Hepatocyte (in vitro differentiated cells): ENCODE results near the gene RNF180. TPM values are rescaled to one million over a fixed set of nuclear protein-coding genes. Genes with fewer than 3 reads are reported as not detected.
A peak's percentile ranks its signal among the peaks of the same experiment; 100 is the strongest.

Source experiments
- DNase-seq: peaks from one replicate; pipeline ENCODE4 v3.0.0-alpha.2; 2016; ENCODE audit warnings: low spot score
- H2AFZ ChIP-seq: fragments of 200-600 bp; sonication (generic); 2 replicates; pipeline ENCODE4 v1.6.0; 2016; ENCODE audit warnings: antibody characterized with exemption, mild to moderate bottlenecking
- H3K27ac ChIP-seq: fragments of 200-600 bp; sonication (generic); 2 replicates; pipeline ENCODE4 v1.5.1; 2016; ENCODE audit warnings: mild to moderate bottlenecking
- H3K27me3 ChIP-seq: fragments of 200-600 bp; sonication (generic); 2 replicates; pipeline ENCODE4 v1.6.1; 2016
- H3K36me3 ChIP-seq: fragments of 200-600 bp; sonication (generic); replicated peaks from 2 replicates; pipeline ENCODE4 v1.5.1; 2016; ENCODE audit warnings: low read depth; ENCODE audit not compliant: insufficient read depth
- H3K4me1 ChIP-seq: fragments of 200-600 bp; sonication (generic); 2 replicates; pipeline ENCODE4 v1.5.1; 2016; ENCODE audit warnings: mild to moderate bottlenecking, moderate library complexity; ENCODE audit not compliant: insufficient read depth
- H3K4me2 ChIP-seq: fragments of 200-600 bp; sonication (generic); 2 replicates; pipeline ENCODE4 v1.6.0; 2016
- H3K4me3 ChIP-seq: fragments of 200-600 bp; sonication (generic); 2 replicates; pipeline ENCODE4 v1.5.1; 2016; ENCODE audit warnings: mild to moderate bottlenecking
- H3K79me2 ChIP-seq: fragments of 200-600 bp; sonication (generic); 2 replicates; pipeline ENCODE4 v1.6.0; 2017; ENCODE audit warnings: mild to moderate bottlenecking
- H3K9me2 ChIP-seq: fragments of 200-600 bp; sonication (generic); replicated peaks from 2 replicates; pipeline ENCODE4 v1.6.0; 2017; ENCODE audit warnings: mild to moderate bottlenecking; ENCODE audit not compliant: insufficient read depth
- H3K9me3 ChIP-seq: fragments of 200-600 bp; sonication (generic); 2 replicates; pipeline ENCODE4 v1.5.1; 2016; ENCODE audit warnings: low read depth, mild to moderate bottlenecking
- H4K20me1 ChIP-seq: fragments of 200-600 bp; sonication (generic); 2 replicates; pipeline ENCODE4 v1.6.0; 2016; ENCODE audit warnings: mild to moderate bottlenecking; ENCODE audit not compliant: insufficient read depth, poor library complexity, severe bottlenecking
- EZH2 ChIP-seq: fragments of 200-600 bp; sonication (generic); IDR thresholded peaks from 2 replicates; pipeline ENCODE4 v1.6.1; 2016; ENCODE audit warnings: antibody characterized with exemption, mild to moderate bottlenecking, borderline replicate concordance
- EZH2phosphoT487 ChIP-seq: fragments of 200-600 bp; sonication (generic); IDR thresholded peaks from one replicate; pipeline ENCODE4 v1.6.1; 2018; ENCODE audit warnings: antibody characterized with exemption, mild to moderate bottlenecking, low read depth, moderate library complexity; ENCODE audit not compliant: unreplicated experiment, severe bottlenecking
- WGBS: methylation state at CpG from one replicate; pipeline ENCODE4 v1.1.6; 2016; ENCODE audit warnings: low lambda C conversion rate; ENCODE audit errors: missing lambda C conversion rate; 5-methylcytosine and 5-hydroxymethylcytosine counted together
- polyA plus RNA-seq: library from polyadenylated mRNA; unstranded; fragments of >200 nt; fragmentation: Nextera tagmentation; extraction: Ambion mirVana; gene quantifications from 2 replicates; pipeline ENCODE4 v1.2.1, GENCODE V29; 2016
- total RNA-seq: library from RNA; depleted of rRNA; stranded (reverse); fragments of >200 nt; gene quantifications from 2 replicates; pipeline ENCODE4 v1.2.3, GENCODE V29; 2014
- TF ChIP-seq, protein P1 (sequence below): fragments of 200-600 bp; sonication (generic); IDR thresholded peaks from 2 replicates; pipeline ENCODE4 v1.5.1; 2016; ENCODE audit warnings: antibody characterized with exemption, mild to moderate bottlenecking; ENCODE audit not compliant: poor library complexity

The RNF180 gene, protein sequence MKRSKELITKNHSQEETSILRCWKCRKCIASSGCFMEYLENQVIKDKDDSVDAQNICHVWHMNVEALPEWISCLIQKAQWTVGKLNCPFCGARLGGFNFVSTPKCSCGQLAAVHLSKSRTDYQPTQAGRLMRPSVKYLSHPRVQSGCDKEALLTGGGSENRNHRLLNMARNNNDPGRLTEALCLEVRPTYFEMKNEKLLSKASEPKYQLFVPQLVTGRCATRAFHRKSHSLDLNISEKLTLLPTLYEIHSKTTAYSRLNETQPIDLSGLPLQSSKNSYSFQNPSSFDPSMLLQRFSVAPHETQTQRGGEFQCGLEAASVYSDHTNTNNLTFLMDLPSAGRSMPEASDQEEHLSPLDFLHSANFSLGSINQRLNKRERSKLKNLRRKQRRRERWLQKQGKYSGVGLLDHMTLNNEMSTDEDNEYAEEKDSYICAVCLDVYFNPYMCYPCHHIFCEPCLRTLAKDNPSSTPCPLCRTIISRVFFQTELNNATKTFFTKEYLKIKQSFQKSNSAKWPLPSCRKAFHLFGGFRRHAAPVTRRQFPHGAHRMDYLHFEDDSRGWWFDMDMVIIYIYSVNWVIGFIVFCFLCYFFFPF
- total RNA-seq (4.4 and 4.7 TPM in 2 replicates), polyA plus RNA-seq (3.0 and 4.0 TPM in 2 replicates)

DNA sequence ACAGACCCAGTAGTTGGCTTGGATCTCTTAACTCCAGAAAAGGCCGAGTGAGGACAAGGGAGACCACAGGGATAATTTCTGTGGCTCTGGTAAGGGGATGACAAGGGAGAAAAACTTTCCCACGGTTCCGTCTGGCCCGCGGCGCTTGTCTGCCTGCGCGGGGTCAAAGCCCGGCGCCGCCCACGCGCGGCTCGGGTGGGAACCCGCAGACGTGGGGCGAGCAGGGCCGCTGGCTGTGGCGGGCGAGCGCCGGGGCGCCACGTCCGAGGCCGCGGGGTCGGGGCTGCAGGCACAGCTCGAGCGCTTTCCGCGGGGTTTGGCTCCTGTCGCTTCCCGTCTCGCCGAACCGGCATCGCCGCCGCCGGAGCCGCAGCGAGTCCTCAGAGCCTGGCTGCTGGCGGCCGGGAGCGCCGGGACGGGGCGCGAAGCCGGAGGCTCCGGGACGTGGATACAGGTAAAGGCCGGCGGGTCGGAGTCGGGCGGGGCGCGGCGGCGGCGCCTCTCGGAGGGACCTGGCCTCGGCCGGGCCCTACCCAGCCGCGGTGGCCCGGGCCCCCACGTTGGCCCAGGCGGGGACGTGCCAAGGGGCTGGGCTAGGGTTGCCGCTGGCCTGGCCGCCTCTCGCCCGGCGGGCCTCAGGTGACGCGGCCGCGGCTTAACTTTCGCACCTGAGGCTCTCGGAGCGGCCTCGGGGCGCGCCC, at the start of gene RNF180:
RNF180 (plus strand) TSS at position 344 of the 701 bp plus-strand sequence. CDS start 34,965 bp downstream, outside the sequence.
- DNase-seq: peak; percentile 73
- peak within 1 kb of the TSS; percentile 93 for H3K4me2 ChIP-seq
- H3K79me2 ChIP-seq: no peaks in the 10 kb centered on the region
- peak within 1 kb of the TSS; percentile 97 for H2AFZ ChIP-seq
- no peaks in the 10 kb centered on the region for H3K36me3 ChIP-seq
- peak within 1 kb of the TSS; percentile 83 for H3K4me3 ChIP-seq
- no peaks in the 10 kb centered on the region for H4K20me1 ChIP-seq
- TF ChIP-seq, protein P1, sequence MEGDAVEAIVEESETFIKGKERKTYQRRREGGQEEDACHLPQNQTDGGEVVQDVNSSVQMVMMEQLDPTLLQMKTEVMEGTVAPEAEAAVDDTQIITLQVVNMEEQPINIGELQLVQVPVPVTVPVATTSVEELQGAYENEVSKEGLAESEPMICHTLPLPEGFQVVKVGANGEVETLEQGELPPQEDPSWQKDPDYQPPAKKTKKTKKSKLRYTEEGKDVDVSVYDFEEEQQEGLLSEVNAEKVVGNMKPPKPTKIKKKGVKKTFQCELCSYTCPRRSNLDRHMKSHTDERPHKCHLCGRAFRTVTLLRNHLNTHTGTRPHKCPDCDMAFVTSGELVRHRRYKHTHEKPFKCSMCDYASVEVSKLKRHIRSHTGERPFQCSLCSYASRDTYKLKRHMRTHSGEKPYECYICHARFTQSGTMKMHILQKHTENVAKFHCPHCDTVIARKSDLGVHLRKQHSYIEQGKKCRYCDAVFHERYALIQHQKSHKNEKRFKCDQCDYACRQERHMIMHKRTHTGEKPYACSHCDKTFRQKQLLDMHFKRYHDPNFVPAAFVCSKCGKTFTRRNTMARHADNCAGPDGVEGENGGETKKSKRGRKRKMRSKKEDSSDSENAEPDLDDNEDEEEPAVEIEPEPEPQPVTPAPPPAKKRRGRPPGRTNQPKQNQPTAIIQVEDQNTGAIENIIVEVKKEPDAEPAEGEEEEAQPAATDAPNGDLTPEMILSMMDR: no peak
- peak; percentile 53 for TF ChIP-seq EZH2
- H3K9me2 ChIP-seq: no peaks in the 10 kb centered on the region
- no peaks in the 10 kb centered on the region for H3K9me3 ChIP-seq
- peak within 1 kb of the TSS; percentile 47 for H3K27ac ChIP-seq
- WGBS: under 1% methylated on average over 61 of the region's 88 CpGs
- no peaks in the 10 kb centered on the region for H3K4me1 ChIP-seq
- peaks cover 34% of the 10 kb centered on the region for H3K27me3 ChIP-seq

DNA sequence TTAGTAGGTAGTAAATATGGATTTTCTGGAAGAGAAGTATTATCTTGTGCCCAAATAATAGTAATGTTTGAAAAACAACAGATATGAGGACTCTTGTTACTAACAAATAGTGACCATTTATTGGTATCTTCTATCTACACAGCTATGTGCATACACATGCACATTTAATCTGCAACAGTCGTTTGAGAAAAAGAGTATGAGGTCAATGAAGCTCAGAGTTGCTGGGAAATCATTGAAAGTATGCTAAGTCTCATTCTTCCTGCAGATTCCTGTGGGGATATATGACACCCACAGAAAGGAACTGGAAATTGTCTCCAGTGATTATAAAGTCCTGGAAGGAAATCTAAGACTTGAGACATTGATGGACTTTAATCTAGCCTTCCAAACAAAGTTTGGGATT, 40.1 kb upstream of the RNF180 start:
- Histone ChIP-seq H3K27me3 (no peaks in the 10 kb centered on the region), H3K36me3 (no peaks in the 10 kb centered on the region), H3K4me2 (no peak overlapping the region), H2AFZ (no peak overlapping the region), H3K9me2 (no peaks in the 10 kb centered on the region), H3K4me1 (no peaks in the 10 kb centered on the region), H3K79me2 (no peaks in the 10 kb centered on the region), H3K4me3 (no peak overlapping the region), H3K9me3 (no peaks in the 10 kb centered on the region), H3K27ac (no peak overlapping the region), H4K20me1 (no peaks in the 10 kb centered on the region)
- DNase-seq: no peak
- TF ChIP-seq EZH2: no peak
- TF ChIP-seq, protein P1: no peak
- TF ChIP-seq EZH2phosphoT487: no peak
- 20% methylated on average over 1 of the region's 1 CpG for WGBS

DNA sequence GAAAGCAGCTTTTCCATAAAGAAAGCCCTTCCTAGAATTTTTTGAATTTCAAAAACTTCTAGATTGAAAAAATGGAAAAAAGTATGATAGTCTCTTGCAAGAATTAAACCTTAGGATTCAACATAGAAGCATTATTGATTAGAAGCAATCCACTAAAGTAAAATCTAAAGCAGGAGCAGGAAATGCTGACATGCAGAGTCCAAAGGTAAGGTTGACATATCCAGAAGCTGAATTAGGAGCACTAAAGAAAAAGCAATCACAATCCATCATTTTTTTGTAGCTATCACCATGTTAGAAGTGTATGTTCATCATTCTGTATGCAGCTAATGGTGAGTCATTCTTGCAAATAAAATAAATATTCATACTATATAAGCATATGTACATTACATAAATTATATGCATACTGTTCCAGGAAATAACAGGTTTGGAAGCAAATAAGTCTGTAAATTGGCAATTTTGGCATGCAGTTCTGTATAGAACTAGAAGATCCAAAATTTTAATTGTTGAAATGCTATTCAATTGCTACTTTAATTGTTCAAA, 39.4 kb upstream of the RNF180 start:
- H2AFZ ChIP-seq: no peak overlapping the region
- H3K4me2 ChIP-seq: no peak overlapping the region
- H3K9me2 ChIP-seq: no peaks in the 10 kb centered on the region
- H3K9me3 ChIP-seq: no peaks in the 10 kb centered on the region
- TF ChIP-seq EZH2phosphoT487 (no peak), EZH2 (no peak)
- TF ChIP-seq, protein P1: no peak
- H3K36me3 ChIP-seq: no peaks in the 10 kb centered on the region
- H3K27ac ChIP-seq: no peak overlapping the region
- no peak for DNase-seq
- no peaks in the 10 kb centered on the region for H4K20me1 ChIP-seq
- H3K27me3 ChIP-seq: no peaks in the 10 kb centered on the region
- H3K79me2 ChIP-seq: no peaks in the 10 kb centered on the region
- no peaks in the 10 kb centered on the region for H3K4me1 ChIP-seq
- no peak overlapping the region for H3K4me3 ChIP-seq
